ENCODE data around the gene ISG20.
"Not testable (repeated sequence)": the region's sequence is repeated elsewhere in the genome, so short reads cannot be mapped to it uniquely, and the experiment has no call there.

Gene ISG20

GRCh38 chr15:88630141-88630721 lies 8.6 kb upstream of the ISG20 start:
- H3K4me3 ChIP-seq (ENCODE audit: low read depth, low read length), result no peak overlapping the region
- DNase-seq (ENCODE audit: low read depth), result no peak
- no peak for TF ChIP-seq CTCF (IDR thresholded peaks at IDR 0.05; ENCODE audit: low read depth, low read length, missing control alignments)

DNA sequence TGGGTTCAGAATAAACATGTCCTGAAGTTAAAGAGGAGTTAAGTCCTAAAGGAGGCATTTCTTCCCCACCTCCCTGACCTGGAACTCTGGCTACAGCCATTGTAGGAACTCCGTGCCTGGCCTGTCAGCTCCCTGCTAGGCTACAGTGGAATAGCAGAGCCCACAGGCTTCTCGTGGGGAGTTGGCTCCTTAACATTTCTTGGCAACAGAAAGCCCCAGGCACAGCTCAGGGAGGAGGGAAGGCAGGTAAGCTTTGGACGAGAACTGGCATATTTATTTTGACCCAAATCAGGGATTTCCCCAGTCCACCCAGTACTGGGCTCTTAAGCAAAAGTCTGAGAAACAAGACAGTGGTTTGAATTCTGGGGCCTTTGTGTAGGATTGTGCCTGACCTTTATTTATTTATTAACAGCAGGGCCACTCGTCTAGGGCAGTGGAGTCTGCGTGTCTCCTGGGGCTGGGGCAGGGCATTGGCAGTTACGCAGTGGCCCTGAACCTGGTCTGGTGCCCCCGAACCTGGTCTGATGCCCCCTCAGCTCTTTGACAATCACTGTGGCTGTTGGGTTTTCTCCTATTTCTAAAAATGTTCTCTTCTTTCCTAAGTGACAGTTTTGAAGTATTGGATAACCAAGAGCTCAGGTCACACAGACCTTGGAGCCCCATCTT lies 7.9 kb upstream of the ISG20 start:
- no peak overlapping the region for H3K4me3 ChIP-seq (ENCODE audit: low read depth, low read length)
- DNase-seq (ENCODE audit: low read depth), result no peak
- no peak for TF ChIP-seq CTCF (IDR thresholded peaks at IDR 0.05; ENCODE audit: low read depth, low read length, missing control alignments)

GRCh38 chr15:88631464-88632028 lies 7.3 kb upstream of the ISG20 start:
- DNase-seq (ENCODE audit: low read depth), result no peak
- no peak overlapping the region for H3K4me3 ChIP-seq (ENCODE audit: low read depth, low read length)
- TF ChIP-seq CTCF (IDR thresholded peaks at IDR 0.05; ENCODE audit: low read depth, low read length, missing control alignments), result no peak

DNA sequence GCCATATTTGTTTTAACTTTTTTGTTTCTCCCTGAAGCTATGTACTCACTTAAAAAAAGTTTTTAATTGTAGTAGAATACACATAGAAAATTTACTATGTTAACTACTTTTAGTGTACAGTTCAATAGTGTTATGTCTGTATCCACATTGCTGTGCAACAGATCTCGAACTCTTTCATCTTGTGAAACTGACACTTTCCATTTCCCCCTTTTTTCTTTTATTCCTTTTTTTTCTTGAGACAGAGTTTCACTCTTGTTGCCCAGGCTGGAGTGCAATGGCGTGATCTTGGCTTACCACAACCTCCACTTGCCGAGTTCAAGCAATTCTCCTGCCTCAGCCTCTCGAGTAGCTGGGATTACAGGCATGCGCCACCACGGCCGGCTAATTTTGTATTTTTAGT lies 6.0 kb upstream of the ISG20 start:
- DNase-seq (ENCODE audit: low read depth); H3K4me3 ChIP-seq (ENCODE audit: low read depth, low read length): not testable (repeated sequence)

DNA sequence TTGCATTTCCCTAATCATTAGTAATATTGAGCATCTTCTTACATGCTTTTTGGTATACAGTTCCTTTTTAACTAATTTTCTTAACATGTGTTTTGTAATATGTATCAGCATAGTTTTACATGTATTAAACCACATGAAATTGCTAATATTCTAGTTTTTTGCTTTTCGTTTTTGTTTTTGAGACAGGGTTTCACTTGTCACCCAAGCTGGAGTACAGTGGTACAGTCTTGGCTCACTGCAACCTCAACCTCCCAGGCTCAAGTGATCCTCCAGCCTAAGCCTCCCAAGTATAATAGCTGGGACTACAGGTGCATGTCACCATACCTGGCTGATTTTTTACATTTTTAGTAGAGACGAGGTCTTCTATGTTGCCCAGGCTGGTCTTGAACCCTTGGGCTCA lies 4.4 kb upstream of the ISG20 start:
- no peak for DNase-seq (ENCODE audit: low read depth)
- TF ChIP-seq CTCF (IDR thresholded peaks at IDR 0.05; ENCODE audit: low read depth, low read length, missing control alignments), result no peak
- no peak overlapping the region for H3K4me3 ChIP-seq (ENCODE audit: low read depth, low read length)

- no peak for TF ChIP-seq CTCF (IDR thresholded peaks at IDR 0.05; ENCODE audit: low read depth, low read length, missing control alignments)
- H3K4me3 ChIP-seq (ENCODE audit: low read depth, low read length), result no peak overlapping the region
- peak; percentile 71 for DNase-seq (ENCODE audit: low read depth)
These were observed 3.5 kb upstream of the ISG20 start for GRCh38 chr15:88635318-88635717.

- no peak overlapping the region for H3K4me3 ChIP-seq (ENCODE audit: low read depth, low read length)
- DNase-seq (ENCODE audit: low read depth), result no peak
- no peak for TF ChIP-seq CTCF (IDR thresholded peaks at IDR 0.05; ENCODE audit: low read depth, low read length, missing control alignments)
These were observed 2.8 kb upstream of the ISG20 start for GRCh38 chr15:88636050-88636449.

All from GM12864 (cell line).